ENCODE results near the gene ALDH3B1. TPM values are rescaled to one million over a fixed set of nuclear protein-coding genes. Genes with fewer than 3 reads are reported as not detected.

The ALDH3B1 gene
- polyA plus RNA-seq, 1 donor from 2014 or later = not detected

DNA sequence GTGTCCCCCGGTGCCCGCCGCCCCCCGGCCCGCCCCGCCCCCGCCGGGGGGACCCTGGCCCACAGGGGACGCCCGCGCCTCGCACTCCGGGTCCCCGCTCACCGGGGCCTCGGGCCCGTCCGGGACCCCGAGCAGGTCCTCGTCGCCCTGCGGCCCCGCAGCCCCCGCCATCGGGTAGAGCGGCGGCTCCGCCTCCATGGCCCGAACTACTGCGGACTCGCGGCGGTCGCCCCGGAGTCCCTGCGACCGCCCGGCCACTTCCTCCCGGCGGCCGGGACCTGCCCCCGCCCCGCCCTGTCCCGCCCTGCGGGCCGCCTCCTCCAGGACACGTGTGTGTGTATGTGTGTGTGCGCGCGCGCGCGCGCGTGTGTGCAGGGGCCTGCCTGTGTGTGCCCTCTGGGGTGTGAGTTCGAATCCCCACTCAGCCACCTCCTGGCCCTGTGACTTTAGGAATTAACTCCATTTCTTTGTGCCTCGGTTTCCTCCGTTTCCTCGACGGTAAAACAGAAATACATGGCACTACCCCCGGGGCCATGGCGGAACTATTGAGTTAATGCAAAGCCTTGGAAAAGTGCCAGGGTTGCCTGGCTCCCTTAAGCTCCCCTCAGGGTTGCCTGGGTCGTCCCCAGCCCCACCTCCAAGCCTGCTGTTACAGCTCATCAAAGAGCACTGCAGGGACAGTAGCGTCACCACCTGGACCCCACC is 6.1 kb upstream of the ALDH3B1 start, which contains the start of gene UNC93B1:
Gene UNC93B1, minus strand, starts transcription at position 252 of the 705 bp plus-strand sequence. Its CDS starts 54 bp downstream, at position 198.
- Histone ChIP-seq H3K79me2 (replicated peaks; ENCODE audit: insufficient read depth, low read length) (no peaks in the 10 kb centered on the region), H3K27ac (ENCODE audit: low read length) (no peak within 1 kb of the TSS), H3K36me3 (ENCODE audit: insufficient read depth, low read length) (no peaks in the 10 kb centered on the region), H3K9ac (ENCODE audit: low read length) (no peak within 1 kb of the TSS), H3K27me3 (ENCODE audit: insufficient read depth, low read depth, low read length) (peaks cover 32% of the 10 kb centered on the region), H4K20me1 (ENCODE audit: insufficient read depth) (no peaks in the 10 kb centered on the region), H3K9me3 (ENCODE audit: low read length) (no peaks in the 10 kb centered on the region), H3F3A (ENCODE audit: insufficient read depth, low read length, poor library complexity, severe bottlenecking) (no peaks in the 10 kb centered on the region), H3K9me2 (ENCODE audit: insufficient read depth, low read length) (no peaks in the 10 kb centered on the region), H3K4me3 (ENCODE audit: low read length) (peak within 1 kb of the TSS; percentile 62), H3K4me2 (ENCODE audit: low read length) (no peak within 1 kb of the TSS), H2AFZ (ENCODE audit: low read depth, low read length) (no peak within 1 kb of the TSS)
- no peak for TF ChIP-seq RAD21 (conservative IDR thresholded peaks at IDR 0.05)
- TF ChIP-seq EZH2 (IDR thresholded peaks at IDR 0.05; ENCODE audit: borderline replicate concordance, insufficient read depth, low read length, poor library complexity, severe bottlenecking) = peak; percentile 27

DNA sequence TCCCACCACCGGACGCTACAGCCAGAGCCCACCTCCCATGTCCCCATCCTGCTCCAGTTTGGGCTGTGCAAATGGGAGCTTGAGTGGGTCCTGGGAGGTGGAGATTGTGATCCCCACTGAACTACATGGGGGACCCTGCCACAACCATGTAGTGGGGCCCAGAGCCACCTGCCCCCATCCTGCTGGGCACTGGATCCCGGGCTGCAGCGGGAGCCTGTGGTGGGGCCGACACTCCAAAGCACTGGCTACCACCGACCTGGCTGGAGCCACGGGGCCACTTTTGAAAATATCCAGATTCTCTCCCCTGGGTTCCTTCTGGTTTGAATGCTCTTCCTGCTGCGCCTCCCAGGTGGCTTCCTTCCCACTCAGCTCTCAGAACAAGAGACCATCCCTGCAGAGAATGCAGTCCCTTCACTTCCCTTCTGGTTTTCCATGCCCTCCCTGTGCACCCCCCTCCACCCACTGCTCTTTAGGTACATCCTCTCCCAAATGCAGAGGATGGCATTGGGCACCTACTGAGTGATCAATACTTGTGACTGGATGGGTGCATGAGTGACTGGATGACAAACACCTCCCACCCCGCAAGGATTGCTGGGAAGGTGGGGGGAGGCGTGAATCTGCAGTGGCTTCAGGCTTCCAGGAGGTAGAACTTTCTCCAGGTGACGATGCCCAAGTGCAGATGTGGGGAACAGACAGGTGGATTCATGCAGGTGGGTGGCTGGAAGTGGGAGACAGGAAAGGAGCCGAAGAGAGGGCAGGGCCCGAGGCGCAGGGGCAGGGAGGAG is 5.4 kb upstream of the ALDH3B1 start:
- TF ChIP-seq TAF1 (IDR thresholded peaks at IDR 0.05; ENCODE audit: low read depth) = no peak
- no peak for TF ChIP-seq EP300 (conservative IDR thresholded peaks at IDR 0.05; ENCODE audit: poor library complexity, severe bottlenecking)
- TF ChIP-seq, protein P1, sequence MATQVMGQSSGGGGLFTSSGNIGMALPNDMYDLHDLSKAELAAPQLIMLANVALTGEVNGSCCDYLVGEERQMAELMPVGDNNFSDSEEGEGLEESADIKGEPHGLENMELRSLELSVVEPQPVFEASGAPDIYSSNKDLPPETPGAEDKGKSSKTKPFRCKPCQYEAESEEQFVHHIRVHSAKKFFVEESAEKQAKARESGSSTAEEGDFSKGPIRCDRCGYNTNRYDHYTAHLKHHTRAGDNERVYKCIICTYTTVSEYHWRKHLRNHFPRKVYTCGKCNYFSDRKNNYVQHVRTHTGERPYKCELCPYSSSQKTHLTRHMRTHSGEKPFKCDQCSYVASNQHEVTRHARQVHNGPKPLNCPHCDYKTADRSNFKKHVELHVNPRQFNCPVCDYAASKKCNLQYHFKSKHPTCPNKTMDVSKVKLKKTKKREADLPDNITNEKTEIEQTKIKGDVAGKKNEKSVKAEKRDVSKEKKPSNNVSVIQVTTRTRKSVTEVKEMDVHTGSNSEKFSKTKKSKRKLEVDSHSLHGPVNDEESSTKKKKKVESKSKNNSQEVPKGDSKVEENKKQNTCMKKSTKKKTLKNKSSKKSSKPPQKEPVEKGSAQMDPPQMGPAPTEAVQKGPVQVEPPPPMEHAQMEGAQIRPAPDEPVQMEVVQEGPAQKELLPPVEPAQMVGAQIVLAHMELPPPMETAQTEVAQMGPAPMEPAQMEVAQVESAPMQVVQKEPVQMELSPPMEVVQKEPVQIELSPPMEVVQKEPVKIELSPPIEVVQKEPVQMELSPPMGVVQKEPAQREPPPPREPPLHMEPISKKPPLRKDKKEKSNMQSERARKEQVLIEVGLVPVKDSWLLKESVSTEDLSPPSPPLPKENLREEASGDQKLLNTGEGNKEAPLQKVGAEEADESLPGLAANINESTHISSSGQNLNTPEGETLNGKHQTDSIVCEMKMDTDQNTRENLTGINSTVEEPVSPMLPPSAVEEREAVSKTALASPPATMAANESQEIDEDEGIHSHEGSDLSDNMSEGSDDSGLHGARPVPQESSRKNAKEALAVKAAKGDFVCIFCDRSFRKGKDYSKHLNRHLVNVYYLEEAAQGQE (IDR thresholded peaks at IDR 0.05; ENCODE audit: borderline replicate concordance) = no peak
- TF ChIP-seq, protein P2, sequence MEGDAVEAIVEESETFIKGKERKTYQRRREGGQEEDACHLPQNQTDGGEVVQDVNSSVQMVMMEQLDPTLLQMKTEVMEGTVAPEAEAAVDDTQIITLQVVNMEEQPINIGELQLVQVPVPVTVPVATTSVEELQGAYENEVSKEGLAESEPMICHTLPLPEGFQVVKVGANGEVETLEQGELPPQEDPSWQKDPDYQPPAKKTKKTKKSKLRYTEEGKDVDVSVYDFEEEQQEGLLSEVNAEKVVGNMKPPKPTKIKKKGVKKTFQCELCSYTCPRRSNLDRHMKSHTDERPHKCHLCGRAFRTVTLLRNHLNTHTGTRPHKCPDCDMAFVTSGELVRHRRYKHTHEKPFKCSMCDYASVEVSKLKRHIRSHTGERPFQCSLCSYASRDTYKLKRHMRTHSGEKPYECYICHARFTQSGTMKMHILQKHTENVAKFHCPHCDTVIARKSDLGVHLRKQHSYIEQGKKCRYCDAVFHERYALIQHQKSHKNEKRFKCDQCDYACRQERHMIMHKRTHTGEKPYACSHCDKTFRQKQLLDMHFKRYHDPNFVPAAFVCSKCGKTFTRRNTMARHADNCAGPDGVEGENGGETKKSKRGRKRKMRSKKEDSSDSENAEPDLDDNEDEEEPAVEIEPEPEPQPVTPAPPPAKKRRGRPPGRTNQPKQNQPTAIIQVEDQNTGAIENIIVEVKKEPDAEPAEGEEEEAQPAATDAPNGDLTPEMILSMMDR (IDR thresholded peaks at IDR 0.05; ENCODE audit: poor library complexity, severe bottlenecking) = no peak
- TF ChIP-seq SMC3 (conservative IDR thresholded peaks at IDR 0.05; ENCODE audit: poor library complexity) = no peak
- no peak for TF ChIP-seq POLR2AphosphoS5 (IDR thresholded peaks at IDR 0.05)
- no peak for TF ChIP-seq MXI1 (conservative IDR thresholded peaks at IDR 0.05; ENCODE audit: poor library complexity, severe bottlenecking)
- TF ChIP-seq EZH2 (IDR thresholded peaks at IDR 0.05; ENCODE audit: borderline replicate concordance, insufficient read depth, low read length, poor library complexity, severe bottlenecking) = no peak
- TF ChIP-seq RAD21 (conservative IDR thresholded peaks at IDR 0.05) = no peak
- Histone ChIP-seq H3K36me3 (ENCODE audit: insufficient read depth, low read length) (no peaks in the 10 kb centered on the region), H3K9me3 (ENCODE audit: low read length) (no peaks in the 10 kb centered on the region), H3K4me2 (ENCODE audit: low read length) (no peak overlapping the region), H3K4me3 (ENCODE audit: low read length) (no peak overlapping the region), H3K9ac (ENCODE audit: low read length) (no peak overlapping the region), H3K9me2 (ENCODE audit: insufficient read depth, low read length) (no peaks in the 10 kb centered on the region), H3K27ac (ENCODE audit: low read length) (no peak overlapping the region), H4K20me1 (ENCODE audit: insufficient read depth) (no peaks in the 10 kb centered on the region), H2AFZ (ENCODE audit: low read depth, low read length) (no peak overlapping the region), H3K79me2 (replicated peaks; ENCODE audit: insufficient read depth, low read length) (no peaks in the 10 kb centered on the region), H3F3A (ENCODE audit: insufficient read depth, low read length, poor library complexity, severe bottlenecking) (no peaks in the 10 kb centered on the region), H3K27me3 (ENCODE audit: insufficient read depth, low read depth, low read length) (peaks cover 32% of the 10 kb centered on the region)
